DOHH2 (cell line): ENCODE measurements around the gene MB.
A peak's percentile ranks its signal among the peaks of the same experiment; 100 is the strongest.

ENCODE experiments used
- H3F3A ChIP-seq: fragments of 200-600 bp; sonication (generic), shearing (Covaris generic); 2 replicates; pipeline ENCODE4 v1.6.0; 2016; ENCODE audit warnings: antibody characterized with exemption, mild to moderate bottlenecking; ENCODE audit not compliant: control insufficient read depth, insufficient read depth
- H3K27ac ChIP-seq: fragments of 200-600 bp; sonication (generic); 2 replicates; pipeline ENCODE4 v1.5.1; 2014; ENCODE audit warnings: low read depth, mild to moderate bottlenecking, low read length, moderate library complexity
- H3K27me3 ChIP-seq: fragments of 200-600 bp; sonication (generic); 2 replicates; pipeline ENCODE4 v1.6.1; 2014; ENCODE audit warnings: mild to moderate bottlenecking, low read length, mixed read lengths; ENCODE audit not compliant: control insufficient read depth
- H3K36me3 ChIP-seq: fragments of 200-600 bp; sonication (generic); 2 replicates; pipeline ENCODE4 v1.6.1; 2014; ENCODE audit warnings: mild to moderate bottlenecking, low read length, moderate library complexity, mixed read lengths; ENCODE audit not compliant: control insufficient read depth
- H3K4me1 ChIP-seq: fragments of 200-600 bp; sonication (generic); 2 replicates; pipeline ENCODE4 v1.6.1; 2014; ENCODE audit warnings: mild to moderate bottlenecking, low read length, mixed read lengths; ENCODE audit not compliant: control insufficient read depth
- H3K4me2 ChIP-seq: fragments of 200-600 bp; sonication (generic); 2 replicates; pipeline ENCODE4 v1.6.0; 2014; ENCODE audit warnings: mild to moderate bottlenecking, low read length, moderate library complexity
- H3K4me3 ChIP-seq: fragments of 200-600 bp; sonication (generic); 2 replicates; pipeline ENCODE4 v1.5.1; 2014; ENCODE audit warnings: mild to moderate bottlenecking, low read length, mixed read lengths
- H3K79me2 ChIP-seq: fragments of 200-600 bp; sonication (generic); 2 replicates; pipeline ENCODE4 v1.6.1; 2014; ENCODE audit warnings: mild to moderate bottlenecking, low read length, mixed read lengths; ENCODE audit not compliant: control insufficient read depth
- H3K9me2 ChIP-seq: fragments of 200-600 bp; sonication (generic); replicated peaks from 2 replicates; pipeline ENCODE4 v1.6.1; 2014; ENCODE audit warnings: mild to moderate bottlenecking, low read length, mixed read lengths; ENCODE audit not compliant: control insufficient read depth
- H3K9me3 ChIP-seq: fragments of 200-600 bp; sonication (generic); 2 replicates; pipeline ENCODE4 v1.6.1; 2014; ENCODE audit warnings: antibody characterized with exemption, low read length, mixed read lengths; ENCODE audit not compliant: control insufficient read depth, insufficient read depth
- H4K20me1 ChIP-seq: fragments of 200-600 bp; sonication (generic); 2 replicates; pipeline ENCODE4 v1.6.0; 2014; ENCODE audit warnings: low read depth, mild to moderate bottlenecking, antibody characterized with exemption, low read length, moderate library complexity; ENCODE audit not compliant: control insufficient read depth, insufficient read depth
- EZH2phosphoT487 ChIP-seq: fragments of 200-600 bp; sonication (generic); IDR thresholded peaks from 2 replicates; pipeline ENCODE4 v1.6.1; 2017; ENCODE audit warnings: borderline replicate concordance, mild to moderate bottlenecking, antibody characterized with exemption, low read length, moderate library complexity, mixed read lengths
- TF ChIP-seq, protein P1 (sequence below): fragments of 200-600 bp; sonication (generic); IDR thresholded peaks from one replicate; pipeline ENCODE4 v1.5.1; 2014; ENCODE audit warnings: antibody characterized with exemption, mild to moderate bottlenecking, low read depth, low read length; ENCODE audit not compliant: poor library complexity, severe bottlenecking

Gene MB

DNA sequence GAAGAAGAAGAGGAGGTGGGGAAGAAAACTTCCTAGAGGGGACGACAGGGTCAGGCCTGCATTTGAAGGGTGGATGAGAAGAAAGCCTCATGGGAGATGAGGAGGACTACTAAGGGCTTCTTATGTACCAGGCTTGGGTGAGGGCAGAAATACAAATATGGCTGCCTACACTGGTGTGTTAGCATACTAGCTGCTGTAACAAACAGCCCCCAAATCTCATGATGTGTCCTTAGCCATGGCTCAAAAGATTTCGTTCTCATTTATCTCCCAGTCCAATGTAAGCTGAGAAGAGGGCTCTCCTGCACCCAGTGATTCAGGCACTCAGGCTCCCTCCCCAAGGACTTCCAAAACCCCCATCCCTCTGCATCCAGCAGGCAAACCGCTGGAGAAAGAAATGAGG is 11.6 kb upstream of the MB start:
- H3K9me2 ChIP-seq, result no peaks in the 10 kb centered on the region
- H4K20me1 ChIP-seq, result no peaks in the 10 kb centered on the region
- no peaks in the 10 kb centered on the region for H3K9me3 ChIP-seq
- no peak overlapping the region for H3K27ac ChIP-seq
- H3K4me3 ChIP-seq, result no peak overlapping the region
- no peaks in the 10 kb centered on the region for H3K27me3 ChIP-seq
- no peak overlapping the region for H3K4me2 ChIP-seq
- TF ChIP-seq, protein P1, sequence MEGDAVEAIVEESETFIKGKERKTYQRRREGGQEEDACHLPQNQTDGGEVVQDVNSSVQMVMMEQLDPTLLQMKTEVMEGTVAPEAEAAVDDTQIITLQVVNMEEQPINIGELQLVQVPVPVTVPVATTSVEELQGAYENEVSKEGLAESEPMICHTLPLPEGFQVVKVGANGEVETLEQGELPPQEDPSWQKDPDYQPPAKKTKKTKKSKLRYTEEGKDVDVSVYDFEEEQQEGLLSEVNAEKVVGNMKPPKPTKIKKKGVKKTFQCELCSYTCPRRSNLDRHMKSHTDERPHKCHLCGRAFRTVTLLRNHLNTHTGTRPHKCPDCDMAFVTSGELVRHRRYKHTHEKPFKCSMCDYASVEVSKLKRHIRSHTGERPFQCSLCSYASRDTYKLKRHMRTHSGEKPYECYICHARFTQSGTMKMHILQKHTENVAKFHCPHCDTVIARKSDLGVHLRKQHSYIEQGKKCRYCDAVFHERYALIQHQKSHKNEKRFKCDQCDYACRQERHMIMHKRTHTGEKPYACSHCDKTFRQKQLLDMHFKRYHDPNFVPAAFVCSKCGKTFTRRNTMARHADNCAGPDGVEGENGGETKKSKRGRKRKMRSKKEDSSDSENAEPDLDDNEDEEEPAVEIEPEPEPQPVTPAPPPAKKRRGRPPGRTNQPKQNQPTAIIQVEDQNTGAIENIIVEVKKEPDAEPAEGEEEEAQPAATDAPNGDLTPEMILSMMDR, result no peak
- TF ChIP-seq EZH2phosphoT487, result no peak
- H3F3A ChIP-seq, result peaks cover 13% of the 10 kb centered on the region
- H3K36me3 ChIP-seq, result no peaks in the 10 kb centered on the region
- H3K79me2 ChIP-seq, result no peaks in the 10 kb centered on the region
- H3K4me1 ChIP-seq, result peaks cover 40% of the 10 kb centered on the region

DNA sequence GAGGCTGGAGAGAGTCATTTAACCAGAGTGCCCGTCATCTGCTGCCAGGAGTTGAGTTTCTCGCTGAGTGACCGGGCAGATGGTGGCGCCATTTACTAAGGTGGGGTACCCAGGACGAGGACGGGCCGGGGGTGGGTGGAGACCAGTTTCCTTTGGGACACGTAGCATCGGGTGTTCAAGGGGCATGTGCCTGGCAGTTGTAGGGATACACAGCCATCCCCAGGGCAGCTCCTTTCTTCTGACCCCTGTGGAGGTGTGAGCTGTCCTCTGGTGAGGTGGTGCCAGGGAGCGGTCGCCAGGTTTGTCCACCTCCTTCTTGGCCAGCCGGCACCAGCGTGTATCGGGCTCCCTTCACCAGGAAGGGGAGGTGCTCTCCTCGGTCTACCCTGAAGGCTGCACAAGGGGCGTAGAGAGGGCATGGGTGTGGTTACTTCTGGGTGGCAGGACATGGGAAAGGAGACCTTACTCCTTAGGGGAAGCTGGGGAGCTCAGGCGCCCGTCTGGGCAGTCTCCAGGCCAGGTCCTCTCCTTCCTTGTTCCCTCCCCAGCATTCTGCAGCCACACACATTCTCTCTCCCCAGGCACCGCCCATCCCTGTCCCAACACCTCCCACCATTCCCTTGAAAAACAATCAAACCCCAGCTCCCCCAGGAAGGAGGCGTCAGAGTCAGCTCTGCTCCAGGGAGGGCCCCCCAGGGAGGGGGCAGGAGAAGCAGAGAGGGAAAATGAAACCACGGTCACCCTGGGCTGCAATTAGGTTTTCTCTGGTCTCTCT is 10.3 kb upstream of the MB start:
- Histone ChIP-seq H3F3A (peaks cover 13% of the 10 kb centered on the region), H3K9me3 (no peaks in the 10 kb centered on the region), H3K4me1 (peaks cover 27% of the 10 kb centered on the region), H3K27me3 (no peaks in the 10 kb centered on the region), H3K27ac (no peak overlapping the region), H3K4me2 (peak overlapping the region; percentile 81), H3K79me2 (no peaks in the 10 kb centered on the region), H3K9me2 (no peaks in the 10 kb centered on the region), H4K20me1 (no peaks in the 10 kb centered on the region), H3K4me3 (peak overlapping the region; percentile 70), H3K36me3 (no peaks in the 10 kb centered on the region)
- TF ChIP-seq, protein P1, result peak; percentile 76
- no peak for TF ChIP-seq EZH2phosphoT487

DNA sequence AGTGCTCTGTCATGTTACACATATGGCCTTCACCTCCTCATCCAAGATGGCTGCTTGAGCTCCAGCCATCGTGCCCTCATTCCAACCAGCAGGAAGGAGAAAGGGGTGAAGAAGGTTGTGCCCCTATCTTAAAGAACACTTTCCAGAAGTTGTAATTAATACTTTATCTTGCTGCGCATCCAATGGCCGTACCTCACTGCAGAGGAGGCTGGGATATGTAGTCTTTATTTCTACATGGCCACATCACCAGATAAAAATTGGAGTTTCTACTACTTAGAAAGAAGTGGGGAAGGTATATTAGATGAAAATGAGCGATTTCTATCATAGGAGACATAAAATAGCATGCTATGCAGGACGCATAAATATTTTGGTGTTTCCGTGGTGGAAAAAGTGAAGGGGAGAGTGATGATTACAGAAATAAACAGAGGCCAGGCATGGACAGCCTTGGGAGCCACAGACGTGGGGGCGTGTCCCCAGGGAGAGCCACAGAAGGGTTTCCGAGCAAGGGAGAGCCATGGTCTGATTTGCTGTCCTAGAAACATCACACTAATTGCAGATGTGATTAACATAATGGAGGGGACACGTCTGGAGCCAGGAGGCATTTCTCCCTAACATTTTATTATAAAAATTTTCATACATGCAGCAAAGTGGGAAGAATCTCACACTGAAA is 8.8 kb upstream of the MB start:
- H4K20me1 ChIP-seq, result no peaks in the 10 kb centered on the region
- H3K36me3 ChIP-seq, result no peaks in the 10 kb centered on the region
- peaks cover 20% of the 10 kb centered on the region for H3K4me1 ChIP-seq
- H3K4me3 ChIP-seq, result no peak overlapping the region
- H3F3A ChIP-seq, result peaks cover 7% of the 10 kb centered on the region
- TF ChIP-seq, protein P1, result no peak
- TF ChIP-seq EZH2phosphoT487, result no peak
- no peaks in the 10 kb centered on the region for H3K9me3 ChIP-seq
- no peaks in the 10 kb centered on the region for H3K27me3 ChIP-seq
- no peak overlapping the region for H3K27ac ChIP-seq
- H3K4me2 ChIP-seq, result no peak overlapping the region
- H3K79me2 ChIP-seq, result no peaks in the 10 kb centered on the region
- H3K9me2 ChIP-seq, result no peaks in the 10 kb centered on the region
